Endothelial cell of umbilical vein (primary cell): Measurements from ENCODE around the gene SLC8A1. TPM values are rescaled to one million over a fixed set of nuclear protein-coding genes. Genes with fewer than 3 reads are reported as not detected.

Source experiments
- BruUV-seq: library from RNA; stranded (reverse); fragments of 400-500 nt; replicated peaks from 2 replicates; lab custom pipeline; 2021; lab: Mats Ljungman, UMichigan
- CTCF ChIA-PET: fragments of 300-600, 350-600 bp; sonication (Branson Sonifier 250); formaldehyde crosslinking; loops from one replicate; lab custom pipeline; 2021; ENCODE audit warnings: antibody characterized with exemption, inconsistent platforms; lab: Charles Lee
- POLR2A ChIA-PET: fragments of 300-600, 350-600 bp; sonication (Branson Sonifier 250); formaldehyde crosslinking; loops from one replicate; lab custom pipeline; 2021; ENCODE audit warnings: antibody characterized with exemption, inconsistent platforms; lab: Charles Lee
- DNase-seq: peaks from one replicate; pipeline ENCODE4 v3.0.0-alpha.2; 2011; ENCODE audit warnings: low read depth, low spot score
- FAIRE-seq: peaks from 2 replicates; lab custom pipeline; 2011; peaks lifted over from hg19 to GRCh38; lab: Jason Lieb, UNC
- H2AFZ ChIP-seq: 2 replicates; pipeline ENCODE4 v1.6.0; 2012; ENCODE audit warnings: low read depth, low read length, control low read depth, inconsistent platforms
- H3K27ac ChIP-seq: 2 replicates; pipeline ENCODE4 v1.5.1; 2011; ENCODE audit warnings: low read depth, mild to moderate bottlenecking, control low read depth, low read length, moderate library complexity; ENCODE audit not compliant: insufficient read depth
- H3K27me3 ChIP-seq, 2 experiments: 2 replicates each; pipeline versions ENCODE4 v1.6.0 to v1.6.1; 2011; ENCODE audit warnings: low read length in 2 of 2, mixed read lengths in 1 of 2; ENCODE audit not compliant: control insufficient read depth in 2 of 2, insufficient read depth in 2 of 2
- H3K36me3 ChIP-seq, 2 experiments: 2 replicates in 1 of 2; 3 replicates in 1 of 2; pipeline ENCODE4 v1.5.1; 2011; ENCODE audit warnings: low read length in 2 of 2, mild to moderate bottlenecking in 1 of 2, moderate library complexity in 1 of 2; ENCODE audit not compliant: control insufficient read depth in 2 of 2, insufficient read depth in 2 of 2; ENCODE audit errors: extremely low read depth in 1 of 2
- H3K4me1 ChIP-seq: 3 replicates; pipeline ENCODE4 v1.5.1; 2011; ENCODE audit warnings: mild to moderate bottlenecking, low read length; ENCODE audit not compliant: control insufficient read depth, insufficient read depth; ENCODE audit errors: extremely low read depth
- H3K4me2 ChIP-seq: 2 replicates; pipeline ENCODE4 v1.6.1; 2011; ENCODE audit warnings: low read length, control low read depth, mixed read lengths; ENCODE audit not compliant: insufficient read depth
- H3K4me3 ChIP-seq, 3 experiments: fragments of 200-600 bp in 1 of 3; sonication (generic), shearing (Covaris generic) in 1 of 3; replicated peaks in 1 of 3; 2 replicates each; pipeline ENCODE4 v1.5.1; 2011 to 2016; ENCODE audit warnings: control low read depth in 3 of 3, low read length in 3 of 3, mild to moderate bottlenecking in 2 of 3, inconsistent platforms in 1 of 3, low read depth in 1 of 3, moderate library complexity in 1 of 3; ENCODE audit not compliant: insufficient read depth in 1 of 3
- H3K79me2 ChIP-seq: 2 replicates; pipeline ENCODE4 v1.6.0; 2012; ENCODE audit warnings: low read length, inconsistent platforms; ENCODE audit not compliant: control insufficient read depth, insufficient read depth
- H3K9ac ChIP-seq: replicated peaks from 2 replicates; pipeline ENCODE3; 2011; ENCODE audit warnings: low read length, control low read depth; ENCODE audit not compliant: insufficient read depth; ENCODE audit errors: extremely low read depth
- H3K9me1 ChIP-seq: replicated peaks from 3 replicates; pipeline ENCODE4 v1.6.0; 2011; ENCODE audit warnings: mild to moderate bottlenecking, low read length; ENCODE audit not compliant: control insufficient read depth, insufficient read depth; ENCODE audit errors: extremely low read depth
- H3K9me3 ChIP-seq: replicated peaks from 2 replicates; pipeline ENCODE4 v1.5.1; 2012; ENCODE audit warnings: low read length, inconsistent platforms; ENCODE audit not compliant: control insufficient read depth, insufficient read depth
- H4K20me1 ChIP-seq: replicated peaks from 2 replicates; pipeline ENCODE3; 2011; ENCODE audit warnings: mild to moderate bottlenecking, low read length; ENCODE audit not compliant: control insufficient read depth, insufficient read depth; ENCODE audit errors: extremely low read depth
- CTCF ChIP-seq, 2 donors: IDR thresholded peaks; 1 replicate in 1 of 2; 2 replicates in 1 of 2; pipeline ENCODE4 v1.5.1; 2011; ENCODE audit warnings: low read length in 2 of 2, mild to moderate bottlenecking in 2 of 2, moderate library complexity in 2 of 2, control low read depth in 1 of 2, inconsistent platforms in 1 of 2, low read depth in 1 of 2; ENCODE audit not compliant: insufficient read depth in 1 of 2; ENCODE audit errors: extremely low read depth in 1 of 2
- EZH2 ChIP-seq: IDR thresholded peaks from 2 replicates; pipeline ENCODE4 v1.6.1; 2012; ENCODE audit warnings: borderline replicate concordance, low read depth, mild to moderate bottlenecking, moderate library complexity, low read length, inconsistent platforms; ENCODE audit not compliant: severe bottlenecking
- FOS ChIP-seq: IDR thresholded peaks from 2 replicates; pipeline ENCODE4 v1.6.1; 2011; ENCODE audit warnings: mild to moderate bottlenecking, low read length, moderate library complexity, borderline replicate concordance; ENCODE audit not compliant: insufficient read depth
- GATA2 ChIP-seq: IDR thresholded peaks from 2 replicates; pipeline ENCODE4 v1.7.0; 2011; ENCODE audit warnings: low read depth, mild to moderate bottlenecking, moderate library complexity, mixed read lengths, low read length; ENCODE audit not compliant: insufficient read length, insufficient read depth
- JUN ChIP-seq: IDR thresholded peaks from 2 replicates; pipeline ENCODE4 v1.6.1; 2011; ENCODE audit warnings: borderline replicate concordance, low read depth; ENCODE audit not compliant: insufficient read length, insufficient read depth
- MAX ChIP-seq: IDR thresholded peaks from 2 replicates; pipeline ENCODE4 v1.6.1; 2011; ENCODE audit not compliant: insufficient read depth, insufficient read length
- MYC ChIP-seq: IDR thresholded peaks from one replicate; pipeline ENCODE4 v1.6.1; 2011; ENCODE audit warnings: mild to moderate bottlenecking, low read depth, low read length
- POLR2A ChIP-seq: IDR thresholded peaks from 2 replicates; pipeline ENCODE4 v1.6.1; 2012; ENCODE audit warnings: low read depth, mild to moderate bottlenecking, control low read depth, low read length
- POLR2AphosphoS5 ChIP-seq: IDR thresholded peaks from 2 replicates; pipeline ENCODE4 v1.6.1; 2012; ENCODE audit warnings: low read depth, mild to moderate bottlenecking, control low read depth, low read length, moderate library complexity; ENCODE audit not compliant: insufficient read depth
- dilution Hi-C: fragments of 300-500 bp; cut with MboI; formaldehyde crosslinking; loops from one replicate; pipeline ENCODE4 v1.15.0; 2019; ENCODE audit warnings: low sequenced_read_pairs; ENCODE audit not compliant: extremely low pct_ligation_motif_present
- intact Hi-C: fragments of 100-400 bp; cut with micrococcal nuclease; formaldehyde crosslinking; loops from one replicate; pipeline ENCODE4 v1.10.0; 2022
- polyA plus RNA-seq, 4 experiments: library from polyadenylated mRNA; depleted of rRNA in 3 of 4; stranded (reverse) in 3 of 4; unstranded in 1 of 4; fragments of >200 nt; gene quantifications; 2 replicates each; pipeline versions ENCODE4 v1.2.1 to v1.2.3, GENCODE V29; 2011 to 2012; ENCODE audit warnings: missing spikeins in 1 of 4
- total RNA-seq: library from RNA; stranded (reverse); gene quantifications from 2 replicates; pipeline ENCODE4 v1.2.3, GENCODE V29; 2021

SLC8A1 gene
- total and polyA plus RNA-seq, 2 donors (not counting 3 experiments of a cell fraction or from before 2014, with no cell fraction given), result 0.19 to 1.8 TPM

DNA sequence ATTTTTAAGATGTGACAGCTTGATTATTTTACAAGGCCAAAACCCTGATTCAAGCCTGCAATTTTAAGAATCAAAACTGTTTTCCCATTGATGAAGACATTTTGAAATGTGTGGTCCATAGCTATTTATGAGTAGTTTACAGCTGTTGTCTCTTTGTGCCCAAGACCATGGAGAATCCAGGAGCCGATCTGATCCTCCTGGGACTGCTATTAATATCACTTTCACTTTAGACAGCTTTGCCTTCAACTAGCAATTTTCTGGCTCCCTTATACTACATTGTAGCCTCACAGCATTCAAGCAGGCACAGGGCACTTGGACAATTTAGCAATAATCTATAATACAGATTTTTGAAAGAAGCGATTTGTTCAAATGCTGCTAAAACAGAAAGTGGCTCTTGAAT is 172.9 kb downstream of the SLC8A1 start:
- dilution Hi-C loops, result no loop called here
- no peak overlapping the region for H2AFZ ChIP-seq
- H3K4me2 ChIP-seq, result no peak overlapping the region
- no peaks in the 10 kb centered on the region for H3K27me3 ChIP-seq
- no peaks in the 10 kb centered on the region for H3K79me2 ChIP-seq
- H3K4me3 ChIP-seq, result no peak overlapping the region
- POLR2A ChIA-PET, result no interaction called here
- H3K9ac ChIP-seq, result no peak overlapping the region
- no peak overlapping the region for H3K27ac ChIP-seq
- H4K20me1 ChIP-seq, result no peaks in the 10 kb centered on the region
- no peaks in the 10 kb centered on the region for H3K36me3 ChIP-seq
- CTCF ChIA-PET, result interaction anchor here (1.1 to 1.4 kb wide), 2 partner anchors 25 to 38 kb away, joined by 3 to 4 read pairs; no protein-coding TSS in a partner anchor
- intact Hi-C loops, result no loop called here
- no peaks in the 10 kb centered on the region for H3K4me1 ChIP-seq
- BruUV-seq, result no TSS peak
- H3K9me1 ChIP-seq, result no peaks in the 10 kb centered on the region
- DNase-seq (peak; percentile 19), FAIRE-seq (no peak)
- no peaks in the 10 kb centered on the region for H3K9me3 ChIP-seq
- TF ChIP-seq CTCF (IDR thresholded peaks at IDR 0.05; ENCODE audit: extremely low read depth in 1 of 2, insufficient read depth in 1 of 2, low read depth in 1 of 2, low read length in 2 of 2) (no peak), POLR2A (no peak), GATA2 (no peak), POLR2AphosphoS5 (no peak), EZH2 (no peak), MAX (no peak), JUN (no peak), FOS (no peak), MYC (no peak)
